A549 (cell line): ENCODE data around the gene HCFC2. TPM values are rescaled to one million over a fixed set of nuclear protein-coding genes. Genes with fewer than 3 reads are reported as not detected.

ENCODE experiments used
- ATAC-seq, 2 experiments: fragments of 200-7000 bp in 1 of 2; fragments of >200 bp in 1 of 2; cut with Nextera tagmentation in 1 of 2; cut with Tn5 transposase in 1 of 2; 3 replicates each; pipeline versions ENCODE4 v1.8.0 to v1.9.1; 2018 to 2020; ENCODE audit warnings: mild to moderate bottlenecking in 1 of 2, moderate library complexity in 1 of 2
- CTCF ChIA-PET: fragments of 300-600 bp; sonication (Branson Sonifier 250); formaldehyde crosslinking; extraction: SDS; loops from one replicate; lab custom pipeline; 2021; ENCODE audit warnings: antibody characterized with exemption, inconsistent platforms; lab: Yijun Ruan, JAX
- POLR2A ChIA-PET: fragments of 350-600 bp; formaldehyde crosslinking; extraction: SDS; loops from one replicate; lab custom pipeline; 2021; ENCODE audit warnings: antibody characterized with exemption, inconsistent platforms; lab: Yijun Ruan, JAX
- DNase-seq, 2 experiments: peaks; one replicate each; pipeline versions ENCODE4 v3.0.0 to v3.0.0-alpha.2; 2011 to 2016; ENCODE audit warnings: low read depth in 1 of 2, low spot score in 1 of 2
- FAIRE-seq: peaks from 2 replicates; lab custom pipeline; 2011; peaks lifted over from hg19 to GRCh38; lab: Jason Lieb, UNC
- H3K27ac ChIP-seq, 2 experiments: fragments of >200 bp; sonication (Bioruptor Twin); formaldehyde crosslinking; 3 replicates each; pipeline ENCODE4 v1.5.1; 2016 to 2017
- H3K4me1 ChIP-seq: fragments of >200 bp; sonication (Bioruptor Twin); formaldehyde crosslinking; 3 replicates; pipeline ENCODE4 v1.6.1; 2016
- H3K4me2 ChIP-seq: fragments of >200 bp; sonication (Bioruptor Twin); formaldehyde crosslinking; 3 replicates; pipeline ENCODE4 v1.6.1; 2016
- H3K4me3 ChIP-seq: fragments of >200 bp; sonication (Bioruptor Twin); formaldehyde crosslinking; 3 replicates; pipeline ENCODE4 v1.5.1; 2016
- H3K9me3 ChIP-seq: fragments of >200 bp; sonication (Bioruptor Twin); formaldehyde crosslinking; 3 replicates; pipeline ENCODE4 v1.6.1; 2016
- CBX2 ChIP-seq: fragments of 200-600 bp; sonication (generic); IDR thresholded peaks from 2 replicates; pipeline ENCODE4 v1.6.1; 2016; ENCODE audit warnings: low read depth, mild to moderate bottlenecking, borderline replicate concordance
- CBX8 ChIP-seq: fragments of 200-600 bp; sonication (generic); IDR thresholded peaks from 2 replicates; pipeline ENCODE4 v1.6.1; 2016
- CHD2 ChIP-seq: fragments of 150-350 bp; IDR thresholded peaks from 2 replicates; pipeline ENCODE4 v1.6.1; 2014; ENCODE audit warnings: low read length; ENCODE audit not compliant: partially characterized antibody
- CHD4 ChIP-seq: fragments of 200-600 bp; sonication (generic); IDR thresholded peaks from 2 replicates; pipeline ENCODE4 v1.6.1; 2016; ENCODE audit warnings: antibody characterized with exemption, mild to moderate bottlenecking, borderline replicate concordance
- CTCF ChIP-seq: fragments of >200 bp; sonication (Bioruptor Twin); formaldehyde crosslinking; IDR thresholded peaks from 3 replicates; pipeline ENCODE4 v1.5.1; 2016
- ESRRA ChIP-seq: fragments of 150-350 bp; IDR thresholded peaks from 2 replicates; pipeline ENCODE4 v1.6.1; 2014; ENCODE audit warnings: mild to moderate bottlenecking, low read length, borderline replicate concordance
- FOSB ChIP-seq: fragments of 250-450 bp; sonication (Bioruptor Pico); IDR thresholded peaks from 2 replicates; pipeline ENCODE4 v1.5.0; 2020; ENCODE audit warnings: mild to moderate bottlenecking, moderate library complexity
- HDAC2 ChIP-seq: fragments of 200-600 bp; sonication (generic); IDR thresholded peaks from 2 replicates; pipeline ENCODE4 v1.6.1; 2016
- HEYL ChIP-seq: fragments of 250-450 bp; sonication (Bioruptor Pico); IDR thresholded peaks from 2 replicates; pipeline ENCODE4 v1.8.0; 2021; ENCODE audit warnings: mild to moderate bottlenecking, moderate library complexity
- HOXA7 ChIP-seq: fragments of 250-450 bp; sonication (Bioruptor Pico); IDR thresholded peaks from 2 replicates; pipeline ENCODE4 v1.5.0; 2020; ENCODE audit warnings: mild to moderate bottlenecking, moderate library complexity
- KDM1A ChIP-seq: fragments of 200-600 bp; sonication (generic); IDR thresholded peaks from 2 replicates; pipeline ENCODE4 v1.6.1; 2016; ENCODE audit warnings: low read depth, mild to moderate bottlenecking
- MAFK ChIP-seq: fragments of 450-650 bp; IDR thresholded peaks from 2 replicates; pipeline ENCODE4 v1.6.1; 2014; ENCODE audit not compliant: partially characterized antibody
- NFE2L2 ChIP-seq: fragments of 150-350 bp; conservative IDR thresholded peaks from 2 replicates; pipeline ENCODE4 v1.6.1; 2014; ENCODE audit warnings: low read length
- NR3C1 ChIP-seq: fragments of >200 bp; sonication (Bioruptor Twin); formaldehyde crosslinking; IDR thresholded peaks from 3 replicates; pipeline ENCODE4 v1.6.1; 2017
- RCOR1 ChIP-seq: fragments of 150-350 bp; IDR thresholded peaks from 2 replicates; pipeline ENCODE4 v1.6.1; 2014; ENCODE audit warnings: antibody characterized with exemption, low read length, low read depth
- SMC3 ChIP-seq: fragments of >200 bp; sonication (Bioruptor Twin); formaldehyde crosslinking; IDR thresholded peaks from 3 replicates; pipeline ENCODE4 v1.6.1; 2018; ENCODE audit warnings: inconsistent platforms
- ZSCAN20 ChIP-seq: fragments of 250-450 bp; sonication (Bioruptor Pico); IDR thresholded peaks from 2 replicates; pipeline ENCODE4 v1.8.0; 2022; ENCODE audit warnings: mild to moderate bottlenecking, moderate library complexity
- WGBS: methylation state at CpG from one replicate; pipeline ENCODE4 v1.1.6; 2017; ENCODE audit errors: missing lambda C conversion rate; 5-methylcytosine and 5-hydroxymethylcytosine counted together
- polyA plus RNA-seq, 4 experiments: library from polyadenylated mRNA; depleted of rRNA in 3 of 4; stranded (reverse); fragments of >200 nt; fragmentation: RNase III in 1 of 4; extraction: RNeasy Plus Mini Kit Qiagen cat#74134 plus additional on column Dnase treatment in 1 of 4; gene quantifications; 2 replicates in 3 of 4; 3 replicates in 1 of 4; pipeline ENCODE4 v1.2.3, GENCODE V29; 2011 to 2017
- small RNA-seq, 6 experiments: library from RNA; depleted of rRNA; stranded (forward); fragments of <200 nt; gene quantifications; one replicate each; pipeline ENCODE3, GENCODE V24; 2012
- TF ChIP-seq, protein P1 (sequence below): IDR thresholded peaks from 2 replicates; pipeline ENCODE4 v1.6.1; 2012
- TF ChIP-seq, protein P2 (sequence below): fragments of 250-450 bp; sonication (Bioruptor Pico); IDR thresholded peaks from 2 replicates; pipeline ENCODE4 v1.5.0; 2021; ENCODE audit warnings: mild to moderate bottlenecking, moderate library complexity, borderline replicate concordance

The HCFC2 gene
- polyA plus RNA-seq, 2 of the 4 experiments (the other 2 are of a cell fraction), result 5.0 to 10.0 TPM

- no peaks in the 10 kb centered on the region for H3K4me1 ChIP-seq
- 94% methylated on average over 4 of the region's 4 CpGs for WGBS
- no peak for ATAC-seq
- CTCF ChIA-PET, result interaction anchor here (1.2 kb wide), 1 partner anchor 10 kb away, joined by 3 read pairs; no protein-coding TSS in a partner anchor
- H3K27ac ChIP-seq, result no peak overlapping the region
- TF ChIP-seq HDAC2 (no peak), HOXA7 (CRISPR knock-in tag) (no peak), KDM1A (no peak)
- TF ChIP-seq, all 56 proteins: peak for 0
- no peak overlapping the region for H3K4me3 ChIP-seq
- DNase-seq (no peak), FAIRE-seq (no peak)
- POLR2A ChIA-PET, result no interaction called here
- no peaks in the 10 kb centered on the region for H3K9me3 ChIP-seq
- H3K4me2 ChIP-seq, result no peak overlapping the region
These were observed 90.0 kb downstream of the HCFC2 start for GRCh38 chr12:104154286-104154685.

DNA sequence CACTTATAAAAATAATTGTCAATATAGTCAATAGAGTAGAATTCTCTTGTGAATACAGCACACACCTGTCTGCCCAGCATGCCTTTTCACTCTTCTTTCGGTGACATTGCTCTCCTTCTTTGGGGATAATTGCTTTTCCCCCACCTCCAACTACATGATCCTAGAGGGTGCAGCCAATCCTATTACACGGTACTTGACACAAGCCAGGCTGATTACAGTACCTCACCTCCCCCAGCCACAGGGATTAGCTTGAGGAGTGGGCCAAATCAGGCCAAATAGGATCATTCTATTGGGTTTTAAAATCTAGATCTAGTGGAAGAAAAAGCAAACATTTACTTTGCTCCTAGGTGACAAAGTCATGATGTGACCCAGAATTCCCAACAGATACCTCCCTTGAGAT, 90.5 kb downstream of the HCFC2 start:
- no peaks in the 10 kb centered on the region for H3K4me1 ChIP-seq
- POLR2A ChIA-PET, result no interaction called here
- TF ChIP-seq ESRRA (no peak), NR3C1 (no peak), FOSB (CRISPR knock-in tag) (no peak), CTCF (no peak), HEYL (CRISPR knock-in tag) (no peak), CHD4 (no peak), CBX8 (no peak), RCOR1 (no peak), NFE2L2 (no peak), ZSCAN20 (CRISPR knock-in tag) (no peak), CHD2 (no peak), SMC3 (no peak), CBX2 (no peak), MAFK (no peak)
- TF ChIP-seq, protein P1, sequence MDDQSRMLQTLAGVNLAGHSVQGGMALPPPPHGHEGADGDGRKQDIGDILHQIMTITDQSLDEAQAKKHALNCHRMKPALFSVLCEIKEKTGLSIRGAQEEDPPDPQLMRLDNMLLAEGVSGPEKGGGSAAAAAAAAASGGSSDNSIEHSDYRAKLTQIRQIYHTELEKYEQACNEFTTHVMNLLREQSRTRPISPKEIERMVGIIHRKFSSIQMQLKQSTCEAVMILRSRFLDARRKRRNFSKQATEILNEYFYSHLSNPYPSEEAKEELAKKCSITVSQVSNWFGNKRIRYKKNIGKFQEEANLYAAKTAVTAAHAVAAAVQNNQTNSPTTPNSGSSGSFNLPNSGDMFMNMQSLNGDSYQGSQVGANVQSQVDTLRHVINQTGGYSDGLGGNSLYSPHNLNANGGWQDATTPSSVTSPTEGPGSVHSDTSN, result no peak
- TF ChIP-seq, protein P2, sequence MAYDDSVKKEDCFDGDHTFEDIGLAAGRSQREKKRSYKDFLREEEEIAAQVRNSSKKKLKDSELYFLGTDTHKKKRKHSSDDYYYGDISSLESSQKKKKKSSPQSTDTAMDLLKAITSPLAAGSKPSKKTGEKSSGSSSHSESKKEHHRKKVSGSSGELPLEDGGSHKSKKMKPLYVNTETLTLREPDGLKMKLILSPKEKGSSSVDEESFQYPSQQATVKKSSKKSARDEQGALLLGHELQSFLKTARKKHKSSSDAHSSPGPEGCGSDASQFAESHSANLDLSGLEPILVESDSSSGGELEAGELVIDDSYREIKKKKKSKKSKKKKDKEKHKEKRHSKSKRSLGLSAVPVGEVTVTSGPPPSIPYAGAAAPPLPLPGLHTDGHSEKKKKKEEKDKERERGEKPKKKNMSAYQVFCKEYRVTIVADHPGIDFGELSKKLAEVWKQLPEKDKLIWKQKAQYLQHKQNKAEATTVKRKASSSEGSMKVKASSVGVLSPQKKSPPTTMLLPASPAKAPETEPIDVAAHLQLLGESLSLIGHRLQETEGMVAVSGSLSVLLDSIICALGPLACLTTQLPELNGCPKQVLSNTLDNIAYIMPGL (CRISPR knock-in tag), result no peak
- no peaks in the 10 kb centered on the region for H3K9me3 ChIP-seq
- ATAC-seq, result no peak
- no peak for DNase-seq
- no peak overlapping the region for H3K27ac ChIP-seq
- H3K4me3 ChIP-seq, result no peak overlapping the region
- no peak for FAIRE-seq
- no peak overlapping the region for H3K4me2 ChIP-seq
- WGBS, result 74% methylated on average over 2 of the region's 2 CpGs
- CTCF ChIA-PET, result interaction anchor here (1.2 kb wide), 1 partner anchor 9 kb away, joined by 3 read pairs; no protein-coding TSS in a partner anchor

Small RNA genes within 50 kb of the gene (small RNA-seq; reads per million reads assigned to genes)
- 0 reads per million in 6 experiments for gene RNA5SP370

Other genes starting within 250 kb of the HCFC2 start
- 5.2 and 8.8 TPM in 2 replicates for gene NT5DC3, start 223.3 kb upstream of the HCFC2 start, polyA plus RNA-seq (2011; rRNA removed)
- gene NT5DC3, start 223.3 kb upstream of the HCFC2 start, polyA plus RNA-seq (2017; fragmentation: RNase III; extraction: RNeasy Plus Mini Kit Qiagen cat#74134 plus additional on column Dnase treatment), result 5.6 to 6.7 TPM (median 6.3 TPM) in 3 replicates
- gene HSP90B1, start 134.1 kb upstream of the HCFC2 start, polyA plus RNA-seq (2011; rRNA removed), result 694 and 915 TPM in 2 replicates
- gene HSP90B1, start 134.1 kb upstream of the HCFC2 start, polyA plus RNA-seq (2017; fragmentation: RNase III; extraction: RNeasy Plus Mini Kit Qiagen cat#74134 plus additional on column Dnase treatment), result 619 to 636 TPM (median 624 TPM) in 3 replicates
- gene TDG, start 98.7 kb upstream of the HCFC2 start, polyA plus RNA-seq (2011; rRNA removed), result 48.2 and 65.4 TPM in 2 replicates
- gene TDG, start 98.7 kb upstream of the HCFC2 start, polyA plus RNA-seq (2017; fragmentation: RNase III; extraction: RNeasy Plus Mini Kit Qiagen cat#74134 plus additional on column Dnase treatment), result 28.7 to 30.8 TPM (median 30.5 TPM) in 3 replicates
- gene GLT8D2, start 14.3 kb upstream of the HCFC2 start, polyA plus RNA-seq (2011; rRNA removed), result 0.43 and 0.45 TPM in 2 replicates
- gene GLT8D2, start 14.3 kb upstream of the HCFC2 start, polyA plus RNA-seq (2017; fragmentation: RNase III; extraction: RNeasy Plus Mini Kit Qiagen cat#74134 plus additional on column Dnase treatment), result 0.27 to 0.55 TPM (median 0.31 TPM) in 3 replicates
- 40.0 and 70.2 TPM in 2 replicates for gene NFYB, start 73.7 kb downstream of the HCFC2 start, polyA plus RNA-seq (2011; rRNA removed)
- gene NFYB, start 73.7 kb downstream of the HCFC2 start, polyA plus RNA-seq (2017; fragmentation: RNase III; extraction: RNeasy Plus Mini Kit Qiagen cat#74134 plus additional on column Dnase treatment), result 45.2 to 48.3 TPM (median 45.4 TPM) in 3 replicates
- gene TXNRD1, start 151.2 kb downstream of the HCFC2 start, polyA plus RNA-seq (2011; rRNA removed), result 1,230 and 1,348 TPM in 2 replicates
- gene TXNRD1, start 151.2 kb downstream of the HCFC2 start, polyA plus RNA-seq (2017; fragmentation: RNase III; extraction: RNeasy Plus Mini Kit Qiagen cat#74134 plus additional on column Dnase treatment), result 820 to 990 TPM (median 899 TPM) in 3 replicates
- gene EID3, start 239.2 kb downstream of the HCFC2 start, polyA plus RNA-seq (2011; rRNA removed), result 9.3 and 12.2 TPM in 2 replicates
- gene EID3, start 239.2 kb downstream of the HCFC2 start, polyA plus RNA-seq (2017; fragmentation: RNase III; extraction: RNeasy Plus Mini Kit Qiagen cat#74134 plus additional on column Dnase treatment), result 6.8 to 7.5 TPM (median 6.9 TPM) in 3 replicates